ENCODE measurements around the gene DPEP1.
"Not testable (repeated sequence)": the region's sequence is repeated elsewhere in the genome, so short reads cannot be mapped to it uniquely, and the experiment has no call there.

The DPEP1 gene

GRCh38 chr16:89613231-89613953 is at the start of gene DPEP1:
Gene DPEP1 (plus strand): TSS chr16:89613642. CDS start chr16:89630411, 16,769 bp downstream.
- DNase-seq: no peak

GRCh38 chr16:89564476-89565255 is 48.8 kb upstream of the DPEP1 start:
- DNase-seq: no peak

- no peak for DNase-seq
Measured at GRCh38 chr16:89565256-89565505, 48.3 kb upstream of the DPEP1 start.

- no peak for DNase-seq
Measured at GRCh38 chr16:89565506-89566372, 47.7 kb upstream of the DPEP1 start.

DNA sequence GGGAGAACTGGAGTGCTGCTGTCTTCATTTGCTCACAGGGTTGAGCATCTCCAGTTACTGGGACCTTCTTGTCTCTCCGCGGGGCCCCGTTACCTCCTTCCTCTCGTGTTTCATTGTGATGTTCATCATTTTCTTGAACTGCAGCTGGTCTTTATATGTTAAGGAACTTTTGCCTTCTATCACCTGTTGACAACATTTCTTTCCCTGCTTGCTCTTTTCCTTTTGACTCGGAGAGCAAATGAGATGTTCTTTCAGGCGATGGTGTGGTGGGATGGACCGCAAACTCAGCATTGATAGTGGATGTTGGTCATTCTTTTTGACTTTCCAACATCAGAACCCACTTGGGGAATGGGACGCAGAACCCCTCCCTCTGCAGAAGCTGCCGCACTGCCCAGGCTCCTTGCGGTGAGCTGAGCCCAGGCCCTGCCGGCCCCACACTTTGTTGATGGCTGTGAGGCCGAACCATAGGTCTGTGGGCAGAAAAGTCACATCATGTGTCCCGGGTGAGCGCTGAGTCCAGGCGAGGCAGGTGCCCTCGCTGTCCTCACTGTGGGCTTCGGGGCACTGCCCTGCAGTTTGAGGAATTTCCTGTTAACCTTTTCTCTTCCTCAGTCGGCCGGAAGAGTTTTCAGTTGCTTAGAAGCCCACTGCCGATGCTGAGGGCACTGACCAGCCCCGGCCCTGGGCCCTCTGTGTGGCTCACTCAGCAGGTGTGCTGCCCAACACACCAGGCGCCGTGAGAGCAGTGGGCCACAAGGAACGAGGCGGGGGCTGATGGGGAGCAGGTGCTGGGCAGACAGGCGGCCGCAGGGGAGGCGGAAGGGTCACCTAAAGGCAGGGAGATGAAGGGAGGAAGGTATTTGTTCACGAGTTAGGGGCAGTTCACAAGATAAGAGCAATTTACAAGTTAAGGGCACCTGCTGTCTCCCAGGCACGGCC is 45.5 kb upstream of the DPEP1 start:
- no peak for DNase-seq

DNA sequence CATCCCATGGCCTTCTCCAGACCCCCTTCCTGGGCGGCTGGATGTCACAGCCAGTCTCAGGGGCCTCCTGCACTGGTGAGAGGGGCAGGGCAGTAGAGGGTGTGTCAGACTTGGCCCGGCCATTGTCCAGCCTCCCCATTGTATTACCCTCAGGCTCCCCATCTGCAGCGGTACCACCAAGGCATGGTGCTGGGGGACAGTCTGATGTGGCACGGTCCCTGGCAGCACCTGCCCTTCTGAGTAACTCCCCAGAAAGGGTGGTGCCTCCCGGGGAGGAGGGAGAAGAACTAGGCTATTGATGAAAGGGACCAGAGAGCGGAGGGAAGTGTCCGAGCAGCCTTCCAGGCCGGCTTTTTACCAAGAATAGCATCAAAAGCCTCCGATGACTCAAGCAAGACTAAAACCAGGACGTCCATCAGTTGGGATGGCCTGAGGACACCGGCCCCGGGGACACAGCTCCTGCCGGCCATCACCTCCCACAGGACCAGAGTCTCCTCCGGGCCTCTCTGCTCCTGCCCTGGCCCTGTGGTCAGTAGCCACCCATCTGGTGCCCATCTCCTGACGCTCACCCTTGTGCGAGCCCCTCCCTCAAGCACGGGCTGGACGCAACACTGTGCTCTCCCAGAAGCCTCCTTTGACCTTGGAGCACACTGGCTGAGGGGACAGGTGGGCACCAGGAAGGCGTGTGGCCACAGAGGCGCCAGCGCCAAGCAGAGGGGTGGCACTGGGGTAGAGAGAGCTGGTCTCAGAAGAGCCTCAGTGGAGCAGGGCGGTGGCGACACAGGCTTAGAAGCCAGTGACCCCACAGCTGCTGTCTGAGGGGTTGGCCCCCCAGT is 43.7 kb upstream of the DPEP1 start:
- DNase-seq: no peak

- DNase-seq: no peak
Measured at GRCh38 chr16:89570342-89570923, 43.0 kb upstream of the DPEP1 start.

GRCh38 chr16:89570983-89571598 is 42.4 kb upstream of the DPEP1 start:
- not testable (repeated sequence) for DNase-seq

- no peak for DNase-seq
Measured at GRCh38 chr16:89571636-89572035, 41.8 kb upstream of the DPEP1 start.

DNA sequence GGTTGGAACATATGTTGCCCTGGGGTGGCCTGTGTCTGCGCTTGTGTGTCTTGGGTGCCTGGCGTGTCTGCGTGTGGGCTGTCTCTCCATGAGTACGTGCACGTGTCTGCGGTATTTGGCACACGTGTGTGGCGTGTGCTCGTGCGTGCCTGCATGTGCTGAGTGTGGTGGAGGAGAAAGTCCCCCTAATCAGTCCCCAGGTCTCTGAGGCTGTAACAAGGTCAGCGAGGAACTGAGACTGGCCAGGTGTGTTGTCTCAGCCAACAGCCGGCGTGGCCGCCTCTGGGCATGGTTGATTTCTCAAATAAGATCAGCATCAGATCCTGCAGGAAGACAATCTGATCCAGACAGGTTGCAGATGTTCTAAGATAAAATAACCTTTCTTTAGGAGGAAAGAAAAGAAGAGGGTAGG is 41.4 kb upstream of the DPEP1 start:
- DNase-seq: no peak

DNA sequence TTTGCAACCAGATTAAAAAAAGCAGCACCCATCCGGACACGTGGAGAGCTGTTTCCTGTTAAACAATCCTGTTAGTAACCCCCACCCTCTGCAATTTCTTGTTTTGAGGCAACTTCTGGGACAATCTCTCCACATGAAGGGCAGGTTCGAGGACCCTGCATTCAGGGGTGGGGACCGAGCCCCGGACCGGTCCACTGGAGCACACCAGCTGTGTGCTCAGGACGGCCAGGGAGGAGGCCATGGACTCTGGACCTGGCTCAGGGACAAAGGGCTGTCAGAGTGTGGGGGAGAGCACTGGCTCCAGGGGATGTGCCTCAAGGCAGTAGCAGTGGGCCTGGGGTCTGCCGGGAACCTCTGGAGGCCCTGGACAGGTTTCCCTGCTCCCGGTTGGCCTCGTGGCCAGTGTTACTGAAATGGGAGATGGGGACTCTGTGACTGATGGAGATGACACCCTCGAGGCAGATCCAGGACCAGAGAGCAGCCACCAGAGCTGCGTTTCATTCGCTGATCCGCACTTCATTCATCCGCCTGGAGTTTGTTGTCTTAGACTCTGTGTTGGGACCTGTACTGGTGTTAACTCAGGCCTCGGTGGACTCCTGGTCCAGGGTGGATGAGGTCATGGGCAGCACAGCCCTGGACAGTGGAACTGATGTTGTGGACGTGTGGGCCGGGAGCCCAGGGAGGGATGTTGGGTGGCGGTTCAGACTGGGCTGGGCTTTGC is 40.8 kb upstream of the DPEP1 start:
- no peak for DNase-seq

DNA sequence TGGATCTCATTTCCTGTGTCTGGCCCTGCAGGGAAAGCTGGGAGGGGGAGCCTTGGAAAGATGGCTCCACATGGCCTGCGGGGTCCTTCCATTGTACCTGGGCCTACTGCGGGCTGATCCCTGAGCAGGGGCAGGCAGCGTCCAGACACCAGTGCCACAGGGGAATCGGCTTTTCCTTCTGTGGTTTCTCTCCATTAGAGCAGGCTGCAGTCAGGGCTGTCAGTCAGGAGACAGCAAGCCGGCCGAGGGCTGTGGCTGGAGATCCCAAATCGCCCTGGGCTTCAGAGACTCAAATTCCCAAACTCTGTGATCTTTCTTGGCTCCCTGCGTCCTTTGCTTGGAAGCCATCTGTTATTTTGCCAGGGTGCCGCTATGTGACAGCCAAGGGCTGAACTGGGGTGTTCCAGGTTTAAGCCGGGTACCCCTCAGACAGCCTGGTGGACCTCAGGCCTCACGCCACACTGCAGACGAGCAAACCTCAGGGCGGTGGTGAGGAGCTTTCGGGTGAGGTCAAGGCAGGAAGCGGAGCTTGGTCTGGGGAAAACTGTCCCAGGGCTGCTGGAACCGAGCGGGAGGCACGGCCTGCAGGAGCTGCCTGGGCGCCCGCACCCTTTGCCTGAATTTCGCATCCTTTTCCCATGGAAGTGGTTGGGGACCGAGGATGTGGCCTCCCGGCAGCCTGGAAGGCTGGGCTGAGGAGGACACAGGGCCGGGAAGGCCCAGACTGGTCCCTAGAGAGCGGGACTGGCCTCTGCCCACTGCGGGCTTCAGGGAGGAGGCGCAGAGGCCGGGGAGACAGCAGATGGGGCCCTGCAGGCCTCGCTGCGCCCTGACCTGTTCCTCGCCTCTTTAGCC is 39.4 kb upstream of the DPEP1 start:
- no peak for DNase-seq

DNA sequence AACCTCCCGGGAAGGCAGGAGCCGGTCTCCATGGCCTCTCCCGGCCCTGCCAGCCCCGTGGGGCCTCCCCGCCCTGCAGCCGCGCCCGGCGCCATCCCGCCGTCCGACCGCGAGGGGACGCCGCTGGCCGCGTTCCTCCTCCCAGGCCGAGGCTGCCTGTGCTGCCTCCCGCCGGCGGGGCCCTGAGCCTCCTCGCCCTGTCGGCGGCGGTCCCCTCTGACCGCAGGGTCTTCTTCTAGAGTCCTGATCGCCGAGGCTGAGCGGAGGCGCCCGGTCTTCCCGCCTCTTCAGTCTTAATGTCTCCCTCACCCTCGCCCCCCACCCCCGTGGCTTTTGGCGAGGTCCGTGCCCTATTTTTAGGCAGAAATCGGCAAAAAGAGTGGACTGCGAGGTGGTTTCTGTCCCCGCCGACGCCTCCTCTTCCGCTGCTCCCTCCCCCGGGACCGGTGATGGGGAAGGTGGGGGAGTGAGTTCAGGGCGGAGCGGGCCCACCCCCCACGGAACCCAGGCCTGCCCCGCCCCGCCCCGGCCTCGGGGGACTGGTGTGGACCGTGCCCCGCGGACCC is 38.7 kb upstream of the DPEP1 start:
- no peak for DNase-seq

DNA sequence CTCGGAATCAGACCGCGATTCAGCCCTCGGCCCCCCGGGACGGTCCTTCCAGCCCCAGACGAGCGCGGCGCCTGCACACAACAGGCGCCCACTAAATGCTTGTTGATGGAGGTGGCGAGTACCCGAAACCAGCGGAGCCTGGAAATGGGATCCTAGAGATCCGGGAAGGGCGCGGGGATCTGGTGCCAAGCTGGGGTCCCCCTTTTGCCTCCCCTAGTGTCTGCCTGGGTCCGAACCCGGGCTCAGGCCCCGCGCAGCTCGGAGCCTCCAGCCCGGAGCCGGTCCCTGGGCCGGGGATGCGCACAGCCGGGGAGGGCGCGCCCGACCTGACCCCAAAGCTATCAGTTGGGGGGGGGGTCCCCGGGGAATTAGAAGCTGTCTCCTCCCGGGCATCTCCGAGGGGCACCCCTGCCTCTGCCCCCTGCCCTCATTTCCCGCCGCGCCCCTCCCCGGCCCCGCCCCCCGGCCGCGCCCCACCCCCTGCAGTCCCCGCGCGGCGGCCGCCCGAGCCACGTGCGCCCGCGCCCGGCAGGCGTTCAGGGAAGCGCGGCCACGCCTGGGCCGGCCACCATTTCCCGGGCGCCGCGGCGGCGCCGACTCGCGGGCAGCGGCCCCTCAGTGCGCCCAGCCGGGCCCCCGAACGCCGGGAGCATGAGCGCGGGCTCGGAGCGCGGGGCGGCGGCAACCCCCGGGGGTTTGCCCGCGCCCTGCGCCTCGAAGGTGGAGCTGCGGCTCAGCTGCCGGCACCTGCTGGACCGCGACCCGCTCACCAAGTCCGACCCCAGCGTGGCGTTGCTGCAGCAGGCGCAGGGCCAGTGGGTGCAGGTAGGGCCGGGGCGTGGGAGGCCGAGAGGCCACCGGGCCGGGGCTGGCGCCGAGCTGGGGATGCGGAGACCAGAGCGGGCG is 37.9 kb upstream of the DPEP1 start, which contains the start of gene CPNE7:
Gene CPNE7 (plus strand): TSS at position 512 of the 906 bp plus-strand sequence. CDS start 140 bp downstream, at position 652.
- DNase-seq: no peak

DNA sequence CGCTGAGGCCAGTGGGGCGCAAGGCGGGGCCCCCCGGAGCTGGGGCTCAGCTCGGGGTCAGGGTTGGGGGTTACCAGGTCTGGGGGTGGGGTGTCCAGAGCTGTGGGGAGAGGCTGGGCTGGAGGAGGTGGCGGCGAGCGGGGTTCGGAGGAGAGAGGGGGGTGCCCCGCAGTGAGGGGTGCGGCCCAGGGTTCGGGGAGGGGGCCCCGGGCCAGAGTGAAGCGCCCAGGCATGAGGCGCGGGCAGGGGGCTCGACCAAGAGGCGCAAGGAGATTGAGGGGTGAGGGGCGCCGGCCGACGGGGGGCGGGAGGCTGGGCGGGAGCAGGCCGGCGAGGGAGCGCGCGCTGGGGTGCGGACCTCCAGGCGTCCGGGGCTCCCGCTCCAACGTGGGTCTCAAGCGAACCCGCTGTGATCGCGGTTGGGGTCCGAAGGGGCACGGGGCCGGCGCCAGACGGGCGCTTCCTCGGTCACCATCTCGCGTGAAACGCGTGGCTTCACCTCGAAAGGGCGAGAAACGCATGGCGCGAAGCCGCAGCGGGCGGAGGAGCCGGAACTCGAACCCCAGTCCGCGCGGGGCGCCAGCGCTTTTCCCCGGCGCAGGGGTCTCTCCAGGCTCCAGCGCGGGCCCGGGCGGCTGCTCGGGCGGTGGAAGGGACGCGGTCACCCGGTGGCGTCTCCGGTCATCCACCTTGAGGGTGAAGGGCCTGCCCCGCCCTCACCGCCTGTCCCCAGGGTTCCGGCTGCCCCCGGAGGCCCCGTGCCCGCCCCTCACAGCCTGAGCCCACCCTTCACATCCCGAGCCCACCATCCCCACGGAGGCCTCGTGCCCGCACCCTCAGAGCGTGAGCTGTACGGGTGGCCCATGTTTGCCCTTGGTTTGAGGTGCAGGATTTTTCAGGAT is 37.0 kb upstream of the DPEP1 start:
- no peak for DNase-seq

DNA sequence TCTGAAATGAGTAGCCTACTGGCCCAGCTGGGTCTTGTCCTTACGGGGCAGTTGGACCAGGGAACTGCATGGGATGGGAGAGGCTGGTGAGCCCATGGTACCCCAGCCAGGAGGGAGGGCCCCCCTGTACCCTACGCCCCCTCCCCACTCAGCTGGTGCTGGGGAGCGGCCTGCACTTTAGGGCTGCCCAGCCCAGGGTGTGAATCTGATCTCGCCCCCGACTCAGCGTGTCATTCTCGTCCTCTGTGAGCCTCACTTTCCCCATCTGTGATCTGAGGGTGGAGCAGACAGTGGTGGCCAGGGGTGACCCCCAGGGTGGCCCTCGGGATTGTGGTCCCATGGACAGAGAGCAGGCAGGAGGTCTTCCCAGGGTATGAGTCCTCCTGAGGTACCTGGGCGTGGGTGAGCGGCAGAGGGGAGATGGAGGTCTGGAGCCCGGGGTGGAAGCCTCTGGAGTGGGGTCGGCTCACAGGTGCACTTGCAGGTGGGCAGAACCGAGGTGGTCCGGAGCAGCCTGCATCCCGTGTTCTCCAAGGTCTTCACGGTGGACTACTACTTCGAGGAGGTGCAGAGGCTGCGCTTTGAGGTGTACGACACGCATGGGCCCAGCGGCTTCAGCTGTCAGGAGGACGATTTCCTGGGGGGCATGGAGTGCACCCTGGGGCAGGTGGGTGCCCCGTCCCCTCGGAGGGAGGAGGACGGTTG is 36.2 kb upstream of the DPEP1 start:
- DNase-seq: no peak

Measured in NK-92 treated with Interleukin-12 subunit alpha and Interleukin-12 subunit beta, amount 100 ng/mL, for 24 hours (cell line).